ENCODE data around the gene TNS3.

GRCh38 chr7:47377741-47378140 lies 204.2 kb downstream of the TNS3 start:
- TF ChIP-seq CTCF (IDR thresholded peaks at IDR 0.05; ENCODE audit: low read depth, low read length, poor library complexity, severe bottlenecking) (no peak), EZH2phosphoT487 (IDR thresholded peaks at IDR 0.05; ENCODE audit: borderline replicate concordance, low read length) (no peak)

Data from DOHH2 (cell line).